Measurements from ENCODE around the gene GRIP2. TPM values are rescaled to one million over a fixed set of nuclear protein-coding genes. Genes with fewer than 3 reads are reported as not detected.
A peak's percentile ranks its signal among the peaks of the same experiment; 100 is the strongest.

Gene GRIP2
- total RNA-seq, 1 donor from 2014 or later, result 3.3 TPM

- Mint-ChIP-seq H3K4me1 (ENCODE audit: low read depth, unreplicated experiment) (peaks cover 12% of the 10 kb centered on the region), H3K4me3 (ENCODE audit: unreplicated experiment) (no peak overlapping the region), H3K27ac (ENCODE audit: unreplicated experiment) (peak overlapping the region; percentile 77), H3K36me3 (ENCODE audit: low read depth, unreplicated experiment) (peaks cover 33% of the 10 kb centered on the region), H3K27me3 (ENCODE audit: low read depth, unreplicated experiment) (peaks cover 6% of the 10 kb centered on the region), H3K9me3 (ENCODE audit: unreplicated experiment) (peaks cover 4% of the 10 kb centered on the region)
- Histone ChIP-seq H4K20me1 (ENCODE audit: insufficient read depth, low read length) (no peaks in the 10 kb centered on the region), H3K36me3 (ENCODE audit: insufficient read depth, low read length) (peaks cover 10% of the 10 kb centered on the region), H3K9me3 (ENCODE audit: insufficient read depth, low read depth, low read length) (no peaks in the 10 kb centered on the region), H3K4me2 (ENCODE audit: low read length) (no peak overlapping the region), H3K9ac (ENCODE audit: low read length) (peak overlapping the region; percentile 9), H3K79me2 (ENCODE audit: insufficient read depth, low read length) (no peaks in the 10 kb centered on the region), H3K4me3 (ENCODE audit: insufficient read depth, low read depth, low read length) (no peak overlapping the region), H3K4me1 (ENCODE audit: insufficient read depth, low read length) (peaks cover 9% of the 10 kb centered on the region), H2AFZ (ENCODE audit: low read depth, low read length) (no peak overlapping the region), H3K27ac (ENCODE audit: low read depth, low read length) (peak overlapping the region; percentile 37), H3K27me3 (ENCODE audit: insufficient read depth, low read length) (no peaks in the 10 kb centered on the region)
- TF ChIP-seq EZH2 (IDR thresholded peaks at IDR 0.05; ENCODE audit: insufficient read depth, low read length), result no peak
- FAIRE-seq (no peak), DNase-seq (ENCODE audit: low read depth) (no peak)
Measured at GRCh38 chr3:14479591-14479990, 60.6 kb downstream of the GRIP2 start.

- H3K4me3 Mint-ChIP-seq (ENCODE audit: unreplicated experiment), result no peak overlapping the region
- H2AFZ ChIP-seq (ENCODE audit: low read depth, low read length), result no peak overlapping the region
- H3K4me1 ChIP-seq (ENCODE audit: insufficient read depth, low read length), result peaks cover 9% of the 10 kb centered on the region
- H3K36me3 ChIP-seq (ENCODE audit: insufficient read depth, low read length), result peaks cover 8% of the 10 kb centered on the region
- no peak overlapping the region for H3K9ac ChIP-seq (ENCODE audit: low read length)
- H3K27me3 ChIP-seq (ENCODE audit: insufficient read depth, low read length), result no peaks in the 10 kb centered on the region
- no peak for DNase-seq (ENCODE audit: low read depth)
- peaks cover 6% of the 10 kb centered on the region for H3K27me3 Mint-ChIP-seq (ENCODE audit: low read depth, unreplicated experiment)
- no peak overlapping the region for H3K4me2 ChIP-seq (ENCODE audit: low read length)
- no peaks in the 10 kb centered on the region for H3K9me3 ChIP-seq (ENCODE audit: insufficient read depth, low read depth, low read length)
- peaks cover 4% of the 10 kb centered on the region for H3K9me3 Mint-ChIP-seq (ENCODE audit: unreplicated experiment)
- no peak overlapping the region for H3K27ac ChIP-seq (ENCODE audit: low read depth, low read length)
- peaks cover 33% of the 10 kb centered on the region for H3K36me3 Mint-ChIP-seq (ENCODE audit: low read depth, unreplicated experiment)
- no peaks in the 10 kb centered on the region for H3K79me2 ChIP-seq (ENCODE audit: insufficient read depth, low read length)
- FAIRE-seq, result no peak
- no peak for TF ChIP-seq CTCF (IDR thresholded peaks at IDR 0.05; ENCODE audit: insufficient read depth, low read depth, low read length)
- no peak for TF ChIP-seq EZH2 (IDR thresholded peaks at IDR 0.05; ENCODE audit: insufficient read depth, low read length)
- H3K4me3 ChIP-seq (ENCODE audit: insufficient read depth, low read depth, low read length), result no peak overlapping the region
- no peaks in the 10 kb centered on the region for H4K20me1 ChIP-seq (ENCODE audit: insufficient read depth, low read length)
- H3K27ac Mint-ChIP-seq (ENCODE audit: unreplicated experiment), result peak overlapping the region; percentile 77
- H3K4me1 Mint-ChIP-seq (ENCODE audit: low read depth, unreplicated experiment), result peaks cover 12% of the 10 kb centered on the region
Measured at GRCh38 chr3:14478956-14479550, 61.1 kb downstream of the GRIP2 start.

GRCh38 chr3:14477311-14477935, 62.7 kb downstream of the GRIP2 start:
- Mint-ChIP-seq H3K36me3 (ENCODE audit: low read depth, unreplicated experiment) (peaks cover 37% of the 10 kb centered on the region), H3K9me3 (ENCODE audit: unreplicated experiment) (peaks cover 6% of the 10 kb centered on the region)

More at GRCh38 chr3:14477311-14477935, 62.7 kb downstream of the GRIP2 start:
- Histone ChIP-seq H3K9ac (ENCODE audit: low read length) (no peak overlapping the region), H3K9me3 (ENCODE audit: insufficient read depth, low read depth, low read length) (no peaks in the 10 kb centered on the region), H3K4me2 (ENCODE audit: low read length) (no peak overlapping the region), H4K20me1 (ENCODE audit: insufficient read depth, low read length) (no peaks in the 10 kb centered on the region), H3K4me1 (ENCODE audit: insufficient read depth, low read length) (peaks cover 21% of the 10 kb centered on the region), H3K79me2 (ENCODE audit: insufficient read depth, low read length) (no peaks in the 10 kb centered on the region), H3K4me3 (ENCODE audit: insufficient read depth, low read depth, low read length) (no peak overlapping the region), H3K27ac (ENCODE audit: low read depth, low read length) (no peak overlapping the region), H2AFZ (ENCODE audit: low read depth, low read length) (no peak overlapping the region), H3K27me3 (ENCODE audit: insufficient read depth, low read length) (no peaks in the 10 kb centered on the region), H3K36me3 (ENCODE audit: insufficient read depth, low read length) (peaks cover 3% of the 10 kb centered on the region)
- no peak overlapping the region for H3K4me3 Mint-ChIP-seq (ENCODE audit: unreplicated experiment)
- H3K27ac Mint-ChIP-seq (ENCODE audit: unreplicated experiment), result no peak overlapping the region
- DNase-seq (ENCODE audit: low read depth) (no peak), FAIRE-seq (no peak)
- TF ChIP-seq CTCF (IDR thresholded peaks at IDR 0.05; ENCODE audit: insufficient read depth, low read depth, low read length), result no peak
- no peak for TF ChIP-seq EZH2 (IDR thresholded peaks at IDR 0.05; ENCODE audit: insufficient read depth, low read length)
- peaks cover 6% of the 10 kb centered on the region for H3K27me3 Mint-ChIP-seq (ENCODE audit: low read depth, unreplicated experiment)
- peaks cover 25% of the 10 kb centered on the region for H3K4me1 Mint-ChIP-seq (ENCODE audit: low read depth, unreplicated experiment)

All from astrocyte (in vitro differentiated cells and primary cell).